ENCODE data around the gene TRMT6. TPM values are rescaled to one million over a fixed set of nuclear protein-coding genes. Genes with fewer than 3 reads are reported as not detected.

Gene TRMT6, protein sequence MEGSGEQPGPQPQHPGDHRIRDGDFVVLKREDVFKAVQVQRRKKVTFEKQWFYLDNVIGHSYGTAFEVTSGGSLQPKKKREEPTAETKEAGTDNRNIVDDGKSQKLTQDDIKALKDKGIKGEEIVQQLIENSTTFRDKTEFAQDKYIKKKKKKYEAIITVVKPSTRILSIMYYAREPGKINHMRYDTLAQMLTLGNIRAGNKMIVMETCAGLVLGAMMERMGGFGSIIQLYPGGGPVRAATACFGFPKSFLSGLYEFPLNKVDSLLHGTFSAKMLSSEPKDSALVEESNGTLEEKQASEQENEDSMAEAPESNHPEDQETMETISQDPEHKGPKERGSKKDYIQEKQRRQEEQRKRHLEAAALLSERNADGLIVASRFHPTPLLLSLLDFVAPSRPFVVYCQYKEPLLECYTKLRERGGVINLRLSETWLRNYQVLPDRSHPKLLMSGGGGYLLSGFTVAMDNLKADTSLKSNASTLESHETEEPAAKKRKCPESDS
- 10 to 100 TPM in 1 of 4 donors, 1 to 10 TPM in 3; 7.7 to 13.0 (median 9.5) TPM for total RNA-seq

DNA sequence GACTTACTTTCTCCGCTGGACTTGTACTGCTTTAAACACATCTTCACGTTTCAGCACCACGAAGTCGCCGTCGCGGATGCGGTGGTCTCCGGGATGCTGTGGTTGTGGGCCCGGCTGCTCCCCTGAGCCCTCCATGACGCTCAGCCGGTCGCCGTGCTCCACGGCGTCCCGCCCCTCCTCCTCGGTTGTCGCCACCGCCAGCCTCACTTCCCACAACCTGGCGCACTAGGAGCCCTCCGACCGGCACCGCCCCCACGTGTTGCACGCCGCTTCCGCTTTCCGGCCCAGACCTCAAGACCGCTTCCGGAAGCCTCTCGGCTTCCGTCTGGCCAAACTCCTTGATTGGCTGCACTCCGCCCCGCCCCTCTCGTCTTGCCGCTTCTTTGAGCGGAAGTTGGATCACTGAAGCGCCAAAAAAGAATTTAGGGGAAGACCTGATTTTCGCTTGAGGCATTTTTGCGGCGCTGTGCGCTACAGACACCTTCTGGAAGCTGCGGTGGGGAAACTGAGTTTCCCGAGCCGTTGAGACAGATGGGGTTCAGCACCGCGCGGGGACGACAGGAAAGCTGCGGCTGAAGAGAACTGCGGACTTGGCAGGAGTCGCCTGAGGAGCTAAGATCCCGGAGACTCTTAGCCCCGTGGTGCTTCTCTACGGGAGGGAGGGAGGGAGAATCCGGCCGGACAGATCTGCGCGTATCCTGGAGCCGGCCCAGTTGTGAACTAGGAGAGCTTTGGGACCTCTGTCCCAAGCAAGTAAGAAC lies at the start of gene TRMT6, which contains the start of gene MCM8:
TSS of gene TRMT6 (minus strand) at position 263 of the 761 bp plus-strand sequence. CDS start at position 135, 128 bp downstream.
TSS of gene MCM8 (plus strand) at position 382 of the 761 bp plus-strand sequence. CDS start 1,364 bp downstream, outside the sequence.
- Histone ChIP-seq H3K4me1 (peaks cover 26% of the 10 kb centered on the region), H3K36me3 (peaks cover 28% of the 10 kb centered on the region), H3K27me3 (no peaks in the 10 kb centered on the region), H3K27ac (peak within 1 kb of the TSS; percentile 53), H3K4me3 (peak within 1 kb of the TSS; percentile 77), H3K9me3 (no peaks in the 10 kb centered on the region)
- TF ChIP-seq, protein P1, sequence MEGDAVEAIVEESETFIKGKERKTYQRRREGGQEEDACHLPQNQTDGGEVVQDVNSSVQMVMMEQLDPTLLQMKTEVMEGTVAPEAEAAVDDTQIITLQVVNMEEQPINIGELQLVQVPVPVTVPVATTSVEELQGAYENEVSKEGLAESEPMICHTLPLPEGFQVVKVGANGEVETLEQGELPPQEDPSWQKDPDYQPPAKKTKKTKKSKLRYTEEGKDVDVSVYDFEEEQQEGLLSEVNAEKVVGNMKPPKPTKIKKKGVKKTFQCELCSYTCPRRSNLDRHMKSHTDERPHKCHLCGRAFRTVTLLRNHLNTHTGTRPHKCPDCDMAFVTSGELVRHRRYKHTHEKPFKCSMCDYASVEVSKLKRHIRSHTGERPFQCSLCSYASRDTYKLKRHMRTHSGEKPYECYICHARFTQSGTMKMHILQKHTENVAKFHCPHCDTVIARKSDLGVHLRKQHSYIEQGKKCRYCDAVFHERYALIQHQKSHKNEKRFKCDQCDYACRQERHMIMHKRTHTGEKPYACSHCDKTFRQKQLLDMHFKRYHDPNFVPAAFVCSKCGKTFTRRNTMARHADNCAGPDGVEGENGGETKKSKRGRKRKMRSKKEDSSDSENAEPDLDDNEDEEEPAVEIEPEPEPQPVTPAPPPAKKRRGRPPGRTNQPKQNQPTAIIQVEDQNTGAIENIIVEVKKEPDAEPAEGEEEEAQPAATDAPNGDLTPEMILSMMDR (IDR thresholded peaks at IDR 0.05) = no peak
- TF ChIP-seq POLR2A (IDR thresholded peaks at IDR 0.05) (no peak), POLR2AphosphoS5 (IDR thresholded peaks at IDR 0.05) (peak in 1 of 3 donors; percentile 97)
- under 1% methylated on average over 39 of the region's 61 CpGs for WGBS
- peak; percentile 98 for DNase-seq (ENCODE audit: low spot score in 2 of 2)

- Histone ChIP-seq H3K36me3 (peaks cover 17% of the 10 kb centered on the region), H3K4me3 (no peak overlapping the region), H3K4me1 (peaks cover 2% of the 10 kb centered on the region), H3K9me3 (no peaks in the 10 kb centered on the region), H3K27ac (no peak overlapping the region), H3K27me3 (no peaks in the 10 kb centered on the region)
- WGBS = 98% methylated on average over 9 of the region's 9 CpGs
- no peak for DNase-seq (ENCODE audit: low spot score in 2 of 2)
- TF ChIP-seq EP300 (IDR thresholded peaks at IDR 0.05) = no peak
- TF ChIP-seq, protein P1 (IDR thresholded peaks at IDR 0.05) = no peak
- no peak for TF ChIP-seq POLR2AphosphoS5 (IDR thresholded peaks at IDR 0.05)
- TF ChIP-seq POLR2A (IDR thresholded peaks at IDR 0.05) = no peak
Observed at GRCh38 chr20:5999783-6000182, 49.5 kb upstream of the TRMT6 start.

DNA sequence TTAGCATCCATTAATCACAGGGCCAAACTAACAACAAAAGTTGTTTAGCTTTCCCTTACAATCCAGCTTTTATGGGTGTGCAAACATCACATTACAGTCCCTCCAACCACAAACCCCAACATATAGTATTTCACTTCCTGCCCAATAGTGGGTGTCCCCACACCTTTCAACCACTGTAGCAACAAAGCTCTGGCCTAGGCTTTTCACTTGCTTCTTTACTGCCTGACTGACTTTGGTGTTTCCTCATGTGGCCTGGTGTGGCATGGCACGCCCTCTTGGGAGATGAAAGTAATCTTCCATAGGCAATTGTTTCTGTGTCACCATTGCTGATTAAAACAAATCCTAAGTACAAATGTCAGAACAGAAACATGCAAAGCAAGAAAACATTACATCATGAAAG lies 46.4 kb upstream of the TRMT6 start:
- no peak for DNase-seq (ENCODE audit: low spot score in 2 of 2)
- H3K36me3 ChIP-seq = peaks cover 20% of the 10 kb centered on the region

GRCh38 chr20:5991623-5992441 lies 41.5 kb upstream of the TRMT6 start:
- no peak for DNase-seq (ENCODE audit: low spot score in 2 of 2)
- Histone ChIP-seq H3K9me3 (no peaks in the 10 kb centered on the region), H3K27ac (no peak overlapping the region), H3K27me3 (no peaks in the 10 kb centered on the region), H3K4me3 (no peak overlapping the region), H3K4me1 (peaks cover 3% of the 10 kb centered on the region), H3K36me3 (peaks cover 49% of the 10 kb centered on the region)
- WGBS = 89% methylated on average over 2 of the region's 2 CpGs
- TF ChIP-seq, protein P1 (IDR thresholded peaks at IDR 0.05) = no peak
- no peak for TF ChIP-seq EP300 (IDR thresholded peaks at IDR 0.05)
- TF ChIP-seq POLR2AphosphoS5 (IDR thresholded peaks at IDR 0.05) = no peak
- no peak for TF ChIP-seq POLR2A (IDR thresholded peaks at IDR 0.05)

More for the DNA sequence above, 46.4 kb upstream of the TRMT6 start:
- peaks cover 3% of the 10 kb centered on the region for H3K4me1 ChIP-seq
- no peak overlapping the region for H3K27ac ChIP-seq
- no peaks in the 10 kb centered on the region for H3K9me3 ChIP-seq
- H3K4me3 ChIP-seq = no peak overlapping the region
- 85% methylated on average over 1 of the region's 1 CpG for WGBS
- no peak for TF ChIP-seq EP300 (IDR thresholded peaks at IDR 0.05)
- TF ChIP-seq POLR2AphosphoS5 (IDR thresholded peaks at IDR 0.05) = no peak
- TF ChIP-seq, protein P1 (IDR thresholded peaks at IDR 0.05) = no peak
- no peak for TF ChIP-seq POLR2A (IDR thresholded peaks at IDR 0.05)
- H3K27me3 ChIP-seq = no peaks in the 10 kb centered on the region
